Tibial artery (tissue), 4 donors: Measurements from ENCODE around the gene RNF208.

Experiments used
- DNase-seq, 2 donors: peaks; one replicate each; pipeline ENCODE4 v3.0.0-alpha.2; 2019
- H3K27ac ChIP-seq, 2 donors: fragments of 200-600 bp; sonication (generic) in 1 of 2; 1 replicate in 1 of 2; 2 replicates in 1 of 2; pipeline ENCODE4 v1.5.1; 2018 to 2019; ENCODE audit warnings: mild to moderate bottlenecking in 1 of 2
- H3K27me3 ChIP-seq, 2 donors: fragments of 200-600 bp; sonication (generic) in 1 of 2; one replicate each; pipeline versions ENCODE4 v1.5.1 to v1.6.0; 2016 to 2019
- H3K36me3 ChIP-seq, 3 donors: fragments of 200-600 bp; sonication (generic) in 2 of 3; one replicate each; pipeline ENCODE4 v1.5.1; 2016 to 2019; ENCODE audit warnings: mild to moderate bottlenecking in 2 of 3
- H3K4me1 ChIP-seq, 4 donors: fragments of 200-600 bp; sonication (generic) in 2 of 4; 1 replicate in 3 of 4; 2 replicates in 1 of 4; pipeline ENCODE4 v1.5.1; 2016 to 2019
- H3K4me3 ChIP-seq, 2 donors: fragments of 200-600 bp; sonication (generic) in 1 of 2; 1 replicate in 1 of 2; 2 replicates in 1 of 2; pipeline ENCODE4 v1.5.1; 2018 to 2019; ENCODE audit warnings: mild to moderate bottlenecking in 2 of 2
- H3K9me3 ChIP-seq, 3 donors: fragments of 200-600 bp; sonication (generic) in 1 of 3; one replicate each; pipeline ENCODE4 v1.5.1; 2016 to 2019
- intact Hi-C: fragments of 100-400 bp; cut with DNase I; formaldehyde crosslinking; loops from one replicate; pipeline ENCODE4 v1.15.0; 2023; ENCODE audit warnings: low total_unique reads
- TF ChIP-seq, protein P1 (sequence below), 2 experiments: fragments of 200-600 bp in 1 of 2; fragments of 450-650 bp in 1 of 2; IDR thresholded peaks; one replicate each; pipeline ENCODE4 v1.5.1; 2017 to 2019; ENCODE audit warnings: antibody characterized with exemption in 2 of 2, mild to moderate bottlenecking in 1 of 2, moderate library complexity in 1 of 2

RNF208 gene

DNA sequence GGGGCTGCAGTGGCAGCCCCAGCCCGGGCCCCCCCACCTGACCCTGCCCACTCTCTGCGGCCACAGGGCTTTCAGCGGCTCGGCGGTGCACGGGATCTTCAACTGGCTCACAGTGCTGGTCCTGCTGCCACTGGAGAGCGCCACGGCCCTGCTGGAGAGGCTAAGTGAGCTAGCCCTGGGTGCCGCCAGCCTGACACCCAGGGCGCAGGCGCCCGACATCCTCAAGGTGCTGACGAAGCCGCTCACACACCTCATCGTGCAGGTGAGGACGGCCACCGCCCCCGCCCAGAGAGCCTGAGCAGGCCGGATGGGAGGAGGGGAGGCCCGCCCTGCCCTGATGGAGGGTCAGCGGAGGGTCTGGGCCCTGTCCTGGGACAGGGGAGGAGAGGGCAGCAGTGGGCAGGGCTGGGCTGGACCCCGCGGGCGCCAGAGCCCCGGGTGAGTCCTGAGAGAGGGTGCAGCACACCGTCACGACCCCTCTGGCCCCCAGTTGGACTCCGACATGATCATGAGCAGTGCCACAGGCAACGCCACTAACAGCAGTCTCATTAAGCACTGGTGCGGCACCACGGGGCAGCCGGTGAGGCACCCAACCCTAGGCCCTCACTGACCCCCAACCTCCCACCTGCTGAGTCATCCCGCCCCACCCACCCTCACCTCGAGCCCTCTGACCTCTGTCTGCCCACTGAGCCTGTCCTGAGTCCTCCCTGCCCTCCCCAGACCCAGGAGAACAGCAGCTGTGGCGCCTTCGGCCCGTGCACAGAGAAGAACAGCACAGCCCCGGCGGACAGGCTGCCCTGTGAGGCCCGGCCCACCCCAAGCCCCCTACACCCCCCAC, 11.3 kb upstream of the RNF208 start:
- peaks cover 0 to 79% of the 10 kb centered on the region in 2 donors for H3K27me3 ChIP-seq
- no peak for DNase-seq
- H3K27ac ChIP-seq, result no peak overlapping the region
- no peaks in the 10 kb centered on the region for H3K9me3 ChIP-seq
- no peak overlapping the region for H3K4me3 ChIP-seq
- intact Hi-C loops, result no loop called here
- peaks cover 0 to 33% (median 11%) of the 10 kb centered on the region in 4 donors for H3K4me1 ChIP-seq
- H3K36me3 ChIP-seq, result no peaks in the 10 kb centered on the region
- TF ChIP-seq, protein P1, sequence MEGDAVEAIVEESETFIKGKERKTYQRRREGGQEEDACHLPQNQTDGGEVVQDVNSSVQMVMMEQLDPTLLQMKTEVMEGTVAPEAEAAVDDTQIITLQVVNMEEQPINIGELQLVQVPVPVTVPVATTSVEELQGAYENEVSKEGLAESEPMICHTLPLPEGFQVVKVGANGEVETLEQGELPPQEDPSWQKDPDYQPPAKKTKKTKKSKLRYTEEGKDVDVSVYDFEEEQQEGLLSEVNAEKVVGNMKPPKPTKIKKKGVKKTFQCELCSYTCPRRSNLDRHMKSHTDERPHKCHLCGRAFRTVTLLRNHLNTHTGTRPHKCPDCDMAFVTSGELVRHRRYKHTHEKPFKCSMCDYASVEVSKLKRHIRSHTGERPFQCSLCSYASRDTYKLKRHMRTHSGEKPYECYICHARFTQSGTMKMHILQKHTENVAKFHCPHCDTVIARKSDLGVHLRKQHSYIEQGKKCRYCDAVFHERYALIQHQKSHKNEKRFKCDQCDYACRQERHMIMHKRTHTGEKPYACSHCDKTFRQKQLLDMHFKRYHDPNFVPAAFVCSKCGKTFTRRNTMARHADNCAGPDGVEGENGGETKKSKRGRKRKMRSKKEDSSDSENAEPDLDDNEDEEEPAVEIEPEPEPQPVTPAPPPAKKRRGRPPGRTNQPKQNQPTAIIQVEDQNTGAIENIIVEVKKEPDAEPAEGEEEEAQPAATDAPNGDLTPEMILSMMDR (IDR thresholded peaks at IDR 0.05), result no peak

- H3K4me3 ChIP-seq, result no peak overlapping the region
- intact Hi-C loops, result no loop called here
- TF ChIP-seq, protein P1 (IDR thresholded peaks at IDR 0.05), result no peak
- peaks cover 0 to 32% (median 11%) of the 10 kb centered on the region in 4 donors for H3K4me1 ChIP-seq
- peaks cover 0 to 85% of the 10 kb centered on the region in 2 donors for H3K27me3 ChIP-seq
- no peaks in the 10 kb centered on the region for H3K9me3 ChIP-seq
- H3K36me3 ChIP-seq, result no peaks in the 10 kb centered on the region
- DNase-seq, result no peak
- H3K27ac ChIP-seq, result no peak overlapping the region
These were observed 10.5 kb upstream of the RNF208 start for GRCh38 chr9:137232510-137232909.

- H3K4me3 ChIP-seq, result no peak overlapping the region
- intact Hi-C loops, result no loop called here
- H3K27ac ChIP-seq, result no peak overlapping the region
- no peak for DNase-seq
- H3K4me1 ChIP-seq, result peaks cover 0 to 32% (median 13%) of the 10 kb centered on the region in 4 donors
- H3K27me3 ChIP-seq, result peaks cover 0 to 87% of the 10 kb centered on the region in 2 donors
- H3K36me3 ChIP-seq, result no peaks in the 10 kb centered on the region
- H3K9me3 ChIP-seq, result no peaks in the 10 kb centered on the region
- TF ChIP-seq, protein P1 (IDR thresholded peaks at IDR 0.05), result no peak
These were observed 10.1 kb upstream of the RNF208 start for GRCh38 chr9:137232101-137232500.

- intact Hi-C loops, result loop anchor here (2.0 kb wide), 1 partner anchor 109 kb away; no protein-coding TSS in a partner anchor
- Histone ChIP-seq H3K27me3 (peaks cover 0 to 91% of the 10 kb centered on the region in 2 donors), H3K4me1 (peaks cover 0 to 31% (median 9%) of the 10 kb centered on the region in 4 donors), H3K9me3 (no peaks in the 10 kb centered on the region), H3K36me3 (no peaks in the 10 kb centered on the region), H3K4me3 (no peak overlapping the region), H3K27ac (no peak overlapping the region)
- DNase-seq, result no peak
- TF ChIP-seq, protein P1 (IDR thresholded peaks at IDR 0.05), result no peak
These were observed 9.5 kb upstream of the RNF208 start for GRCh38 chr9:137231372-137232039.

DNA sequence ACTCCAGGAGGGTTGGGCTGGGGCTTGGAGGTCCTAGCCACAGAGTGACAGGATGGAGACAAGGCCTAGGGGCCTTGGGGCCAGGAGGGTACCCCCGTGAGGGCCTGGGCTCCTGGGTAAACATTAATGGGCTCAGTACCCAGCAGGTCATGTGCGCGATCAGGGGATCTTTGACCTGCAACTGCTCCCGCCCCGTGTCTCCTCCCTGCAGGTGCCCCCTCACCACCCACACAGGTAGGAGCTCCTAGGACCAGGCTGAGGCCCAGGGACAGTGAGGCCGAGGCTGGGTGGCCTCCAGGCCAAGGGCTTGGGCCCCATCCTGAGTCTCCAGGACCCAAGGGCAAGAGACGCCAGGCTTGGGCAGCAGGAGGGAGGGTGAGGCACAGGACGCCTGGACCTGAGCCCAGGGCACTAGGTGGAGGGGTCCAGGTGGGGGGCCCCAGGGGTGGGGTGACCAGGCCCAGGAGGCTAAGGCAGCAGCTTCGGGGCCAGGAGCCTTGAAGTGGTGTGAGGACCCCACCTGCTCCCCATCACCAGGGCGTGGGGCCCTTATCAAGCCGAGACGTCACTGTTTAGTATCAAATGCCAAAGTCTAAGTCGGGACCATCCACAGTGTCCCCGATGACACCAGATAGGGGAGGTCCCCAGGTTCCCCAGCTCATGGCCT, 8.8 kb upstream of the RNF208 start, which contains the start of gene SLC34A3:
TSS of gene SLC34A3 (plus strand) at position 197 of the 667 bp plus-strand sequence. CDS start 802 bp downstream, outside the sequence.
- H3K27me3 ChIP-seq, result peaks cover 0 to 86% of the 10 kb centered on the region in 2 donors
- no peaks in the 10 kb centered on the region for H3K9me3 ChIP-seq
- H3K27ac ChIP-seq, result no peak within 1 kb of the TSS
- no peak within 1 kb of the TSS for H3K4me3 ChIP-seq
- TF ChIP-seq, protein P1 (IDR thresholded peaks at IDR 0.05), result no peak
- H3K36me3 ChIP-seq, result no peaks in the 10 kb centered on the region
- peaks cover 0 to 24% (median 3%) of the 10 kb centered on the region in 4 donors for H3K4me1 ChIP-seq
- no peak for DNase-seq
- intact Hi-C loops, result loop anchor here (2.0 kb wide), 1 partner anchor 108 kb away; no protein-coding TSS in a partner anchor
